ENCODE measurements around the gene QRICH2.

QRICH2 gene

GRCh38 chr17:76280650-76281049 lies 27.4 kb downstream of the QRICH2 start:
- no peak for TF ChIP-seq YY1 (IDR thresholded peaks at IDR 0.05; ENCODE audit: low read depth)

- TF ChIP-seq TAF1 (IDR thresholded peaks at IDR 0.05; ENCODE audit: low read depth) (no peak), TCF12 (IDR thresholded peaks at IDR 0.05; ENCODE audit: low read depth) (no peak), YY1 (IDR thresholded peaks at IDR 0.05; ENCODE audit: low read depth) (no peak), USF1 (IDR thresholded peaks at IDR 0.05) (no peak), TEAD4 (IDR thresholded peaks at IDR 0.05) (no peak), NFIC (IDR thresholded peaks at IDR 0.05) (no peak), EGR1 (IDR thresholded peaks at IDR 0.05) (no peak), CEBPB (IDR thresholded peaks at IDR 0.05) (no peak), MAX (IDR thresholded peaks at IDR 0.05) (no peak), EP300 (IDR thresholded peaks at IDR 0.05; ENCODE audit: borderline replicate concordance) (no peak), RAD21 (IDR thresholded peaks at IDR 0.05; ENCODE audit: low read depth) (no peak), REST (IDR thresholded peaks at IDR 0.05; ENCODE audit: low read depth) (no peak; the same call in 1 of the 2 replicates), FOXM1 (IDR thresholded peaks at IDR 0.05; ENCODE audit: borderline replicate concordance, low read depth) (no peak), ZBTB7A (IDR thresholded peaks at IDR 0.05; ENCODE audit: low read depth) (no peak), CREB1 (IDR thresholded peaks at IDR 0.05; ENCODE audit: low read depth) (no peak)
Measured at GRCh38 chr17:76279742-76280287, 28.3 kb downstream of the QRICH2 start.

- TF ChIP-seq MAX (IDR thresholded peaks at IDR 0.05): peak; percentile 74
- TF ChIP-seq TAF1 (IDR thresholded peaks at IDR 0.05; ENCODE audit: low read depth): no peak
- peak; percentile 68 for TF ChIP-seq TEAD4 (IDR thresholded peaks at IDR 0.05)
- TF ChIP-seq USF1 (IDR thresholded peaks at IDR 0.05): peak; percentile 70
- 0 out of 2 replicates have a peak, but pooled peaks have one; percentile 25 for TF ChIP-seq TCF12 (IDR thresholded peaks at IDR 0.05; ENCODE audit: low read depth)
- TF ChIP-seq CEBPB (IDR thresholded peaks at IDR 0.05): no peak
- TF ChIP-seq REST (IDR thresholded peaks at IDR 0.05; ENCODE audit: low read depth): 0 out of 2 replicates have a peak, but pooled peaks have one; percentile 15
- TF ChIP-seq YY1 (IDR thresholded peaks at IDR 0.05; ENCODE audit: low read depth): no peak
- no peak for TF ChIP-seq ZBTB7A (IDR thresholded peaks at IDR 0.05; ENCODE audit: low read depth)
- no peak for TF ChIP-seq FOXM1 (IDR thresholded peaks at IDR 0.05; ENCODE audit: borderline replicate concordance, low read depth)
- no peak for TF ChIP-seq CREB1 (IDR thresholded peaks at IDR 0.05; ENCODE audit: low read depth)
- TF ChIP-seq EP300 (IDR thresholded peaks at IDR 0.05; ENCODE audit: borderline replicate concordance): no peak
- no peak for TF ChIP-seq NFIC (IDR thresholded peaks at IDR 0.05)
- peak; percentile 93 for TF ChIP-seq RAD21 (IDR thresholded peaks at IDR 0.05; ENCODE audit: low read depth)
- no peak for TF ChIP-seq EGR1 (IDR thresholded peaks at IDR 0.05)
Measured at GRCh38 chr17:76278952-76279741, 28.9 kb downstream of the QRICH2 start.

- TF ChIP-seq MAX (IDR thresholded peaks at IDR 0.05) (no peak), REST (IDR thresholded peaks at IDR 0.05; ENCODE audit: low read depth) (no peak), TEAD4 (IDR thresholded peaks at IDR 0.05) (no peak), EP300 (IDR thresholded peaks at IDR 0.05; ENCODE audit: borderline replicate concordance) (no peak), CEBPB (IDR thresholded peaks at IDR 0.05) (no peak), TAF1 (IDR thresholded peaks at IDR 0.05; ENCODE audit: low read depth) (no peak), EGR1 (IDR thresholded peaks at IDR 0.05) (no peak), TCF12 (IDR thresholded peaks at IDR 0.05; ENCODE audit: low read depth) (no peak), RAD21 (IDR thresholded peaks at IDR 0.05; ENCODE audit: low read depth) (no peak), CREB1 (IDR thresholded peaks at IDR 0.05; ENCODE audit: low read depth) (no peak), FOXM1 (IDR thresholded peaks at IDR 0.05; ENCODE audit: borderline replicate concordance, low read depth) (no peak), ZBTB7A (IDR thresholded peaks at IDR 0.05; ENCODE audit: low read depth) (no peak), NFIC (IDR thresholded peaks at IDR 0.05) (no peak), YY1 (IDR thresholded peaks at IDR 0.05; ENCODE audit: low read depth) (no peak), USF1 (IDR thresholded peaks at IDR 0.05) (no peak)
Measured at GRCh38 chr17:76278268-76278908, 29.7 kb downstream of the QRICH2 start.
